ENCODE data around the gene FAM81A. TPM values are rescaled to one million over a fixed set of nuclear protein-coding genes. Genes with fewer than 3 reads are reported as not detected.
"Not testable (repeated sequence)": the region's sequence is repeated elsewhere in the genome, so short reads cannot be mapped to it uniquely, and the experiment has no call there.

FAM81A gene
- total RNA-seq, 4 donors from 2014 or later: 0.15 to 1.3 (median 0.68) TPM

DNA sequence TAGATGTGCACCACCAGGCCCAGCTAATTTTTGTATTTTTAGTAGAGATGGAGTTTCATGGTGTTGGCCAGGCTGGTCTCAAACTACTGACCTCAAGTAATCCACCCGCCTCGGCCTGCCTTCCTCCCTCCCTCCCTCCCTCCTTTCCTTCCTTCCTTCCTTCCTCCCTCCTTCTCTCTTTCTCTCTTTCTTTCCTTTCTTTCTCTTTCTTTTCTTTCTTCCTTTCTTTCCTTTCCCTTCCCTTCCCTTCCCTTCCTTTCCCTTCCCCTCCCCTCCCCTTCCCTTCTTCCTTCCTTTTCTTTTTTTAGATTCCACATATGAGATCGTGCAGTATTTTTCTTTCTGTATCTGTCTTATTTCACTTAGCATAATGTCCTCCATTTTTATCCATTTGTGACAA is 81.3 kb downstream of the FAM81A start:
- H3K36me3 ChIP-seq: no peaks in the 10 kb centered on the region
- no peaks in the 10 kb centered on the region for H3K9me3 ChIP-seq
- H3K27me3 ChIP-seq: no peaks in the 10 kb centered on the region
- no peak for TF ChIP-seq POLR2A (IDR thresholded peaks at IDR 0.05)
- no peak for TF ChIP-seq CTCF (IDR thresholded peaks at IDR 0.05)
- TF ChIP-seq POLR2AphosphoS5 (IDR thresholded peaks at IDR 0.05): no peak
- TF ChIP-seq EP300 (IDR thresholded peaks at IDR 0.05): no peak
- no peaks in the 10 kb centered on the region for H3K4me1 ChIP-seq
- ATAC-seq: no peak
- 61% methylated on average over 3 of the region's 3 CpGs; no CpG with 5 or more reads in 1 of the 2 donors for WGBS, 2 donors (ENCODE audit: low coverage in 1 of 2)
- H3K27ac ChIP-seq: no peak overlapping the region
- no peak overlapping the region for H3K4me3 ChIP-seq

DNA sequence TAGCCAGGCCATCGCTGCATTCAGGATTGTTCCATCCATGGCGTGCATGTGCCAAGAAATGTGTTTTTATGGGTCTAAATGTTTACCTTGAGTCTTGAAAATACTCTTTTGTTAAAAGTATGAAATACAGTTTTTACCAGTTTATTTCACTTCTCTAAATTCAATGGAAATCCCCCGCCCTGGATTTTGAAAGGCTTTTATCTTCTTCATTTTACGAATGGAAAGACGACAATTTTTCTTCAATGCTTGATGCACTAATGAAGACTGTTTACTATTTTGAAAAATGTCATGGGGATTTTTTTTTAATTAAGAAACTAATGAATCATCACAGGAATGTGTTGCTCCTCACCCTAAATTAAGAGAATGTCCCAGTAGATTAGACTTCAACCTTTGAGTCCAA is 83.5 kb downstream of the FAM81A start:
- 88 to 92% methylated on average over 5 of the region's 5 CpGs for WGBS, 2 donors (ENCODE audit: low coverage in 1 of 2)
- no peak for ATAC-seq
- Histone ChIP-seq H3K27me3 (no peaks in the 10 kb centered on the region), H3K9me3 (no peaks in the 10 kb centered on the region), H3K4me3 (no peak overlapping the region), H3K4me1 (no peaks in the 10 kb centered on the region), H3K36me3 (no peaks in the 10 kb centered on the region), H3K27ac (no peak overlapping the region)
- TF ChIP-seq POLR2A (IDR thresholded peaks at IDR 0.05) (no peak), EP300 (IDR thresholded peaks at IDR 0.05) (no peak), CTCF (IDR thresholded peaks at IDR 0.05) (no peak), POLR2AphosphoS5 (IDR thresholded peaks at IDR 0.05) (no peak)

- 80 to 82% methylated on average over 2 to 9 of the region's 15 CpGs for WGBS, 2 donors (ENCODE audit: low coverage in 1 of 2)
- H3K27ac ChIP-seq: no peak overlapping the region
- H3K27me3 ChIP-seq: no peaks in the 10 kb centered on the region
- no peak for ATAC-seq
- TF ChIP-seq CTCF (IDR thresholded peaks at IDR 0.05) (no peak), POLR2A (IDR thresholded peaks at IDR 0.05) (no peak), POLR2AphosphoS5 (IDR thresholded peaks at IDR 0.05) (no peak)
- no peaks in the 10 kb centered on the region for H3K4me1 ChIP-seq
- no peaks in the 10 kb centered on the region for H3K36me3 ChIP-seq
- H3K4me3 ChIP-seq: no peak overlapping the region
- H3K9me3 ChIP-seq: no peaks in the 10 kb centered on the region
Measured at GRCh38 chr15:59522988-59523461, 85.0 kb downstream of the FAM81A start.

- Histone ChIP-seq H3K4me3 (no peak overlapping the region), H3K4me1 (no peaks in the 10 kb centered on the region), H3K27me3 (no peaks in the 10 kb centered on the region), H3K27ac (no peak overlapping the region), H3K36me3 (no peaks in the 10 kb centered on the region), H3K9me3 (no peaks in the 10 kb centered on the region)
- no peak for ATAC-seq
- WGBS, 2 donors (ENCODE audit: low coverage in 1 of 2): 78 to 83% methylated on average over 4 to 6 of the region's 6 CpGs
- TF ChIP-seq POLR2AphosphoS5 (IDR thresholded peaks at IDR 0.05) (no peak), CTCF (IDR thresholded peaks at IDR 0.05) (no peak), POLR2A (IDR thresholded peaks at IDR 0.05) (no peak), EP300 (IDR thresholded peaks at IDR 0.05) (no peak)
Measured at GRCh38 chr15:59523702-59524101, 85.7 kb downstream of the FAM81A start.

DNA sequence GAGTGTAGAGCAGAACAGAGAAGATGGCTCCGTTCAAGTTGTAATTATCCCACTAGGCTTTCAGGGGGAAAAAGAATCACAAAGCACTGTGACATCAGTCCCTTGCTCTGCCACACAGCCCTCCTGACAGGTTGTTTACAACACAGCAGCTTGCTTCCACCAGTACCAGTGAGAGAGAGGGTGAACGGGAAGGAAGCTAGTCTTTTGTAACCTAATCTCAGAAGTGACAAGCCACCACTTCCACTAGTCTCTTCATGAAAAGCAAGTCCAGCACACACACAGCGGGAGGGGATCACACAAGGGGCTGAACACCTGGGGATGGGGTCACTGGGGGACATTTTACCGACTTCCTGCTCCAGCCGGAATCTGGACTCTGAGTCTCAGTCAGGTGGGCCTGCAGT is 86.3 kb downstream of the FAM81A start:
- H3K27me3 ChIP-seq: no peaks in the 10 kb centered on the region
- ATAC-seq: no peak
- no peak overlapping the region for H3K4me3 ChIP-seq
- H3K27ac ChIP-seq: no peak overlapping the region
- no peak for TF ChIP-seq CTCF (IDR thresholded peaks at IDR 0.05)
- TF ChIP-seq POLR2A (IDR thresholded peaks at IDR 0.05): no peak
- TF ChIP-seq EP300 (IDR thresholded peaks at IDR 0.05): no peak
- TF ChIP-seq POLR2AphosphoS5 (IDR thresholded peaks at IDR 0.05): no peak
- H3K9me3 ChIP-seq: no peaks in the 10 kb centered on the region
- no peaks in the 10 kb centered on the region for H3K4me1 ChIP-seq
- H3K36me3 ChIP-seq: no peaks in the 10 kb centered on the region
- WGBS, 2 donors (ENCODE audit: low coverage in 1 of 2): 18 to 55% methylated on average over 2 to 3 of the region's 5 CpGs

DNA sequence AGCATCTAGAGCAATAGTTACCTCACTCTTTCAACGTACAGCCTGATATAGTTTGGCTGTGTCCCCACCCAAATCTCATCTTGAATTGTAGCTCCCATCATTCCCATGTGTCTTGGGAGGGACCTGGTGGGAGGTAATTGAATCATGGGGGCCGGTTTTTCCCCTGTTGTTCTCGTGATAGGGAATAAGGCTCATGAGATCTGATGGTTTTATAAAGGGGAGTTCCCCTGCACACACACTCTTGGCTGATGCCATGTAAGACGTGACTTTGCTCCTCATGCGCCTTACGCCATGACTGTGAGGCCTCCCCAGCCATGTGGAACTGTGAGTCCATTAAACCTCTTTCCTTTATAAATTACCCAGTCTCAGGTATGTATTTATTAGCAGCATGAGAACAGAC is 88.5 kb downstream of the FAM81A start:
- WGBS, 2 donors (ENCODE audit: low coverage in 1 of 2): 76 to 95% methylated on average over 3 to 6 of the region's 6 CpGs
- not testable (repeated sequence) for ATAC-seq

More for the DNA sequence above, 88.5 kb downstream of the FAM81A start:
- not testable (repeated sequence) for H3K4me1 ChIP-seq, H3K36me3 ChIP-seq, H3K4me3 ChIP-seq, H3K27me3 ChIP-seq, H3K9me3 ChIP-seq, H3K27ac ChIP-seq

Measured in gastroesophageal sphincter (tissue), 4 donors.